CD8-positive, alpha-beta memory T cell (primary cell): ENCODE data around the gene N4BP2L2. TPM values are rescaled to one million over a fixed set of nuclear protein-coding genes. Genes with fewer than 3 reads are reported as not detected.

Experiments
- CTCF ChIA-PET: fragments of 350-600 bp; sonication (Branson Sonifier 250); formaldehyde crosslinking; loops from one replicate; lab custom pipeline; 2021; ENCODE audit warnings: antibody characterized with exemption; lab: Charles Lee
- POLR2A ChIA-PET: fragments of 350-600 bp; sonication (Branson Sonifier 250); formaldehyde crosslinking; loops from one replicate; lab custom pipeline; 2021; ENCODE audit warnings: antibody characterized with exemption; lab: Charles Lee
- DNase-seq, 5 donors: peaks; one replicate each; pipeline versions ENCODE4 v3.0.0 to v3.0.0-alpha.2; 2020 to 2022; ENCODE audit warnings: mixed read lengths in 1 of 5
- H3K27ac ChIP-seq: one replicate; pipeline ENCODE4 v1.7.0; 2013; ENCODE audit warnings: low read depth, mild to moderate bottlenecking, low read length, moderate library complexity
- H3K27me3 ChIP-seq: 2 replicates; pipeline ENCODE4 v1.7.0; 2013; ENCODE audit warnings: low read length, mild to moderate bottlenecking; ENCODE audit not compliant: insufficient read depth, poor library complexity, severe bottlenecking
- H3K36me3 ChIP-seq: 2 replicates; pipeline ENCODE4 v1.7.0; 2013; ENCODE audit warnings: mild to moderate bottlenecking, low read length, moderate library complexity; ENCODE audit not compliant: insufficient read depth
- H3K4me1 ChIP-seq: 2 replicates; pipeline ENCODE4 v1.7.0; 2013; ENCODE audit warnings: mild to moderate bottlenecking, low read length, moderate library complexity; ENCODE audit not compliant: insufficient read depth
- H3K4me3 ChIP-seq: 2 replicates; pipeline ENCODE4 v1.7.0; 2013; ENCODE audit warnings: mild to moderate bottlenecking, low read length
- H3K9me3 ChIP-seq: 2 replicates; pipeline ENCODE4 v1.7.0; 2013; ENCODE audit warnings: mild to moderate bottlenecking, low read length
- H3K27ac Mint-ChIP-seq, 8 donors: one replicate each; pipeline ENCODE4 v1.8.0; 2020 to 2021; ENCODE audit warnings: mixed read lengths in 8 of 8, mild to moderate bottlenecking in 6 of 8, inconsistent platforms in 3 of 8, moderate library complexity in 3 of 8
- H3K27me3 Mint-ChIP-seq, 2 donors: one replicate each; pipeline ENCODE4 v1.8.0; 2020 to 2021; ENCODE audit warnings: mixed read lengths in 2 of 2, mild to moderate bottlenecking in 1 of 2, moderate library complexity in 1 of 2
- H3K36me3 Mint-ChIP-seq, 3 donors: one replicate each; pipeline ENCODE4 v1.8.0; 2020 to 2021; ENCODE audit warnings: mixed read lengths in 3 of 3, inconsistent platforms in 1 of 3, mild to moderate bottlenecking in 1 of 3
- H3K4me1 Mint-ChIP-seq, 3 donors: one replicate each; pipeline ENCODE4 v1.8.0; 2020 to 2021; ENCODE audit warnings: mixed read lengths in 3 of 3, inconsistent platforms in 1 of 3, mild to moderate bottlenecking in 1 of 3
- H3K4me3 Mint-ChIP-seq, 7 donors: one replicate each; pipeline ENCODE4 v1.8.0; 2020 to 2021; ENCODE audit warnings: mixed read lengths in 7 of 7, mild to moderate bottlenecking in 6 of 7, moderate library complexity in 4 of 7, inconsistent platforms in 2 of 7
- H3K9me3 Mint-ChIP-seq, 5 donors: one replicate each; pipeline ENCODE4 v1.8.0; 2020 to 2022; ENCODE audit warnings: mixed read lengths in 5 of 5, mild to moderate bottlenecking in 3 of 5, moderate library complexity in 2 of 5, inconsistent platforms in 1 of 5
- polyA plus RNA-seq: library from polyadenylated mRNA; unstranded; fragments of 300-500 nt; fragmentation: Illumina TruSeq; gene quantifications from one replicate; pipeline ENCODE4 v1.2.3, GENCODE V29; 2021
- total RNA-seq, 2 experiments: library from RNA; stranded (reverse); gene quantifications; one replicate each; pipeline ENCODE4 v1.2.3, GENCODE V29; 2021

The N4BP2L2 gene
- total and polyA plus RNA-seq, 3 experiments from 2014 or later, result 77.7 to 132 (median 78.3) TPM

GRCh38 chr13:32384702-32385101, 153.9 kb downstream of the N4BP2L2 start:
- CTCF ChIA-PET, result interaction anchor here (1.0 kb wide), 2 partner anchors 9 to 255 kb away, joined by 3 read pairs; no protein-coding TSS in a partner anchor
- H3K9me3 ChIP-seq, result no peaks in the 10 kb centered on the region
- Mint-ChIP-seq H3K36me3 (no peaks in the 10 kb centered on the region), H3K9me3 (no peaks in the 10 kb centered on the region), H3K4me3 (no peak overlapping the region), H3K4me1 (peaks cover 2 to 6% (median 5%) of the 10 kb centered on the region in 3 donors), H3K27me3 (no peaks in the 10 kb centered on the region), H3K27ac (no peak overlapping the region)
- H3K27me3 ChIP-seq, result no peaks in the 10 kb centered on the region
- POLR2A ChIA-PET, result no interaction called here
- H3K27ac ChIP-seq, result no peak overlapping the region
- no peaks in the 10 kb centered on the region for H3K36me3 ChIP-seq
- H3K4me3 ChIP-seq, result no peak overlapping the region
- no peaks in the 10 kb centered on the region for H3K4me1 ChIP-seq
- no peak for DNase-seq

GRCh38 chr13:32383836-32384618, 154.6 kb downstream of the N4BP2L2 start:
- Histone ChIP-seq H3K4me1 (no peaks in the 10 kb centered on the region), H3K27me3 (no peaks in the 10 kb centered on the region), H3K9me3 (no peaks in the 10 kb centered on the region), H3K36me3 (no peaks in the 10 kb centered on the region), H3K4me3 (no peak overlapping the region), H3K27ac (no peak overlapping the region)
- no peak overlapping the region for H3K27ac Mint-ChIP-seq
- no peaks in the 10 kb centered on the region for H3K4me1 Mint-ChIP-seq
- H3K36me3 Mint-ChIP-seq, result no peaks in the 10 kb centered on the region
- DNase-seq, result no peak
- no peaks in the 10 kb centered on the region for H3K9me3 Mint-ChIP-seq
- no peaks in the 10 kb centered on the region for H3K27me3 Mint-ChIP-seq
- ChIA-PET POLR2A (no interaction called here), CTCF (interaction anchor here (0.7 to 1.0 kb wide), 2 partner anchors 11 to 255 kb away, joined by 3 read pairs; no protein-coding TSS in a partner anchor)
- H3K4me3 Mint-ChIP-seq, result no peak overlapping the region

Other genes with a start within 250 kb of the N4BP2L2 start
- not detected for gene ZAR1L, start 223.4 kb downstream of the N4BP2L2 start, total RNA-seq
- gene ZAR1L, start 223.4 kb downstream of the N4BP2L2 start, polyA plus RNA-seq, result not detected
- 10 to 100 TPM; 12.6 to 14.2 TPM for gene BRCA2, start 223.3 kb downstream of the N4BP2L2 start, total RNA-seq
- 1.3 TPM for gene BRCA2, start 223.3 kb downstream of the N4BP2L2 start, polyA plus RNA-seq
- gene N4BP2L1, start 110.7 kb downstream of the N4BP2L2 start, total RNA-seq, result 10 to 100 TPM; 15.1 to 16.8 TPM
- 54.3 TPM for gene N4BP2L1, start 110.7 kb downstream of the N4BP2L2 start, polyA plus RNA-seq
- gene PDS5B, start 47.7 kb upstream of the N4BP2L2 start, total RNA-seq, result 10 to 100 TPM; 45.4 to 55.1 TPM
- 39.4 TPM for gene PDS5B, start 47.7 kb upstream of the N4BP2L2 start, polyA plus RNA-seq